ENCODE data around the gene DNAJC27. TPM values are rescaled to one million over a fixed set of nuclear protein-coding genes. Genes with fewer than 3 reads are reported as not detected.

The DNAJC27 gene
- total and polyA plus RNA-seq, 2 of the 13 experiments (the other 11 are each of a cell fraction or from before 2014, with no cell fraction given), result 3.1 to 3.7 TPM

DNA sequence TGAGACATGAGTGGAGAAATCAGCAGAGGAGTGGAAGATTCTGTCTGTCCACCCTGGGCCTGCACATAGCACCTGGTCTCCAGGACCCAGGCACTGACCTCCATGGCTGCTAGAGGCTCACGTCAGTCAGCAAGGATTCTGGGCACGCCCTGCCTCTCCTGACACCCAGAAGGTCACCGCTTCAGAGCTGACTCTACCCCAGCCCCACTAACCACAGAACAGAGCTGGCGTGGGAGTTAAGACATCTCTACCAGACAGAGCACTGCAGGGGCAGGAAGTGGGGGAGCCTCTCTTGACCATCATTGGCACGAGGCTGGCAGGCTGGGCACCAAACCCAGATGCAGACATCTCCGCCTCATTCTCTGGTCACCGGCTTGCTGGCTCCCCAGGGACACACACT, 54.7 kb downstream of the DNAJC27 start:
- no peaks in the 10 kb centered on the region for H3K36me3 ChIP-seq (replicated peaks in 1 of 2; ENCODE audit: control insufficient read depth in 1 of 2, insufficient read depth in 2 of 2, low read length in 2 of 2)
- POLR2A ChIA-PET, result no interaction called here
- CTCF ChIA-PET (ENCODE audit: low intra/inter-chr PET ratio, low total read pairs), result no interaction called here
- no peaks in the 10 kb centered on the region for H3K9me3 ChIP-seq (ENCODE audit: low read length)
- intact Hi-C loops (cut with micrococcal nuclease; ENCODE audit: unreplicated experiment) (no loop called here), in situ Hi-C loops (cut with HindIII; ENCODE audit: extremely low pct_ligation_motif_present, low pct_unique_long_range_greater_than_20kb) (no loop called here)
- H3K4me1 ChIP-seq (ENCODE audit: insufficient read depth, low read length), result peaks cover 13% of the 10 kb centered on the region
- TF ChIP-seq SP140L (CRISPR knock-in tag; IDR thresholded peaks at IDR 0.05; ENCODE audit: borderline replicate concordance), result no peak
- TF ChIP-seq, protein P1, sequence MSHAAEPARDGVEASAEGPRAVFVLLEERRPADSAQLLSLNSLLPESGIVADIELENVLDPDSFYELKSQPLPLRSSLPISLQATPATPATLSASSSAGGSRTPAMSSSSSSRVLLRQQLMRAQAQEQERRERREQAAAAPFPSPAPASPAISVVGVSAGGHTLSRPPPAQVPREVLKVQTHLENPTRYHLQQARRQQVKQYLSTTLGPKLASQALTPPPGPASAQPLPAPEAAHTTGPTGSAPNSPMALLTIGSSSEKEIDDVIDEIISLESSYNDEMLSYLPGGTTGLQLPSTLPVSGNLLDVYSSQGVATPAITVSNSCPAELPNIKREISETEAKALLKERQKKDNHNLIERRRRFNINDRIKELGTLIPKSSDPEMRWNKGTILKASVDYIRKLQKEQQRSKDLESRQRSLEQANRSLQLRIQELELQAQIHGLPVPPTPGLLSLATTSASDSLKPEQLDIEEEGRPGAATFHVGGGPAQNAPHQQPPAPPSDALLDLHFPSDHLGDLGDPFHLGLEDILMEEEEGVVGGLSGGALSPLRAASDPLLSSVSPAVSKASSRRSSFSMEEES (CRISPR knock-in tag; IDR thresholded peaks at IDR 0.05), result no peak
- TF ChIP-seq SKI (IDR thresholded peaks at IDR 0.05; ENCODE audit: partially characterized antibody), result no peak
- TF ChIP-seq ZFP82 (CRISPR knock-in tag; IDR thresholded peaks at IDR 0.05; ENCODE audit: borderline replicate concordance), result no peak
- no peak for TF ChIP-seq GFI1 (CRISPR knock-in tag; IDR thresholded peaks at IDR 0.05; ENCODE audit: borderline replicate concordance)
- TF ChIP-seq ELF4 (CRISPR knock-in tag; IDR thresholded peaks at IDR 0.05; ENCODE audit: borderline replicate concordance), result no peak
- TF ChIP-seq ZNF556 (CRISPR knock-in tag; IDR thresholded peaks at IDR 0.05; ENCODE audit: borderline replicate concordance), result no peak
- no peak for TF ChIP-seq ZNF33B (CRISPR knock-in tag; IDR thresholded peaks at IDR 0.05)
- TF ChIP-seq HNRNPUL1 (IDR thresholded peaks at IDR 0.05; ENCODE audit: low read depth, low read length), result no peak
- TF ChIP-seq, protein P2, sequence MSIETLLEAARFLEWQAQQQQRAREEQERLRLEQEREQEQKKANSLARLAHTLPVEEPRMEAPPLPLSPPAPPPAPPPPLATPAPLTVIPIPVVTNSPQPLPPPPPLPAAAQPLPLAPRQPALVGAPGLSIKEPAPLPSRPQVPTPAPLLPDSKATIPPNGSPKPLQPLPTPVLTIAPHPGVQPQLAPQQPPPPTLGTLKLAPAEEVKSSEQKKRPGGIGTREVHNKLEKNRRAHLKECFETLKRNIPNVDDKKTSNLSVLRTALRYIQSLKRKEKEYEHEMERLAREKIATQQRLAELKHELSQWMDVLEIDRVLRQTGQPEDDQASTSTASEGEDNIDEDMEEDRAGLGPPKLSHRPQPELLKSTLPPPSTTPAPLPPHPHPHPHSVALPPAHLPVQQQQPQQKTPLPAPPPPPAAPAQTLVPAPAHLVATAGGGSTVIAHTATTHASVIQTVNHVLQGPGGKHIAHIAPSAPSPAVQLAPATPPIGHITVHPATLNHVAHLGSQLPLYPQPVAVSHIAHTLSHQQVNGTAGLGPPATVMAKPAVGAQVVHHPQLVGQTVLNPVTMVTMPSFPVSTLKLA (IDR thresholded peaks at IDR 0.05), result no peak
- TF ChIP-seq ZNF335 (CRISPR knock-in tag; IDR thresholded peaks at IDR 0.05), result no peak
- TF ChIP-seq, protein P3, sequence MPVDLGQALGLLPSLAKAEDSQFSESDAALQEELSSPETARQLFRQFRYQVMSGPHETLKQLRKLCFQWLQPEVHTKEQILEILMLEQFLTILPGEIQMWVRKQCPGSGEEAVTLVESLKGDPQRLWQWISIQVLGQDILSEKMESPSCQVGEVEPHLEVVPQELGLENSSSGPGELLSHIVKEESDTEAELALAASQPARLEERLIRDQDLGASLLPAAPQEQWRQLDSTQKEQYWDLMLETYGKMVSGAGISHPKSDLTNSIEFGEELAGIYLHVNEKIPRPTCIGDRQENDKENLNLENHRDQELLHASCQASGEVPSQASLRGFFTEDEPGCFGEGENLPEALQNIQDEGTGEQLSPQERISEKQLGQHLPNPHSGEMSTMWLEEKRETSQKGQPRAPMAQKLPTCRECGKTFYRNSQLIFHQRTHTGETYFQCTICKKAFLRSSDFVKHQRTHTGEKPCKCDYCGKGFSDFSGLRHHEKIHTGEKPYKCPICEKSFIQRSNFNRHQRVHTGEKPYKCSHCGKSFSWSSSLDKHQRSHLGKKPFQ (CRISPR knock-in tag; IDR thresholded peaks at IDR 0.05; ENCODE audit: insufficient replicate concordance), result no peak
- no peak for TF ChIP-seq ZEB1 (IDR thresholded peaks at IDR 0.05; ENCODE audit: insufficient replicate concordance, low read depth)
- no peak for TF ChIP-seq JDP2 (CRISPR knock-in tag; IDR thresholded peaks at IDR 0.05; ENCODE audit: borderline replicate concordance)
- no peak for TF ChIP-seq ASH2L (IDR thresholded peaks at IDR 0.05; ENCODE audit: insufficient read length, low read depth, low read length)
- no peak overlapping the region for H3K4me3 ChIP-seq (replicated peaks in 1 of 3; ENCODE audit: insufficient read depth in 1 of 3, low read depth in 2 of 3, low read length in 3 of 3)
- no peak for FAIRE-seq
- DNase-seq (ENCODE audit: low spot score), result no peak
- ATAC-seq, result no peak
- no peaks in the 10 kb centered on the region; the same call in 1 of the 2 replicates for H4K20me1 ChIP-seq (ENCODE audit: insufficient read depth, low read length)
- no peak overlapping the region for H3K27ac ChIP-seq (ENCODE audit: extremely low read length, insufficient read depth, low read length)
- no peaks in the 10 kb centered on the region for H3K79me2 ChIP-seq (ENCODE audit: insufficient read depth, low read length)
- no TSS peak for BruUV-seq (replicated peaks)
- no peak overlapping the region for H3K4me2 ChIP-seq (ENCODE audit: low read depth, low read length)
- no peak overlapping the region for H3K9ac ChIP-seq (ENCODE audit: insufficient read depth, low read depth, low read length)
- WGBS (ENCODE audit: low lambda C conversion rate), result 41% methylated on average over 7 of the region's 7 CpGs
- H3K27me3 ChIP-seq (ENCODE audit: control insufficient read depth in 1 of 2, insufficient read depth in 2 of 2, low read length in 2 of 2), result peaks cover 22 to 78% of the 10 kb centered on the region in 2 experiments
- no peak overlapping the region for H2AFZ ChIP-seq (ENCODE audit: low read length)
